Measurements from ENCODE around the gene PLIN3.
"Not testable (repeated sequence)": the region's sequence is repeated elsewhere in the genome, so short reads cannot be mapped to it uniquely, and the experiment has no call there.

The PLIN3 gene

DNA sequence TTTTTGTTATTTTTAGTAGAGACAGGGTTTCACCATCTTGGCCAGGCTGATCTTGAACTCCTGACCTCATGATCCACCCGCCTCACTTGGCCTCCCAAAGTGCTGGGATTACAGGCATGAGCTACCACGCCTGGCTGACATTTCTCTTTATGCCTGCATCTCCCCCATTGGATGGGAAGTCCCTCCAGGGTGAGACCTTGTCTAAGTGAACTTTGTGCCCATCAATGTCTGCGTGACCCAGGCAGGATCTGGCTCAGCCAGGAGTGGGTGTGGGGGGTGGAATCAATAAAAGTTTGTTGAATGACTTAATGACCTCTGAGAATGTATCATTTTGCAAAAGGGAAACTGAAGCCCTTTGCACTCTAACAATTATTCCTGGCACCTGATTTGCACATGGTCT, 37.0 kb upstream of the PLIN3 start:
- H3K9me3 Mint-ChIP-seq (ENCODE audit: low read depth) = no peaks in the 10 kb centered on the region
- H3K4me3 Mint-ChIP-seq = no peak overlapping the region
- no peak overlapping the region for H3K27ac Mint-ChIP-seq
- peaks cover 2% of the 10 kb centered on the region for H3K36me3 Mint-ChIP-seq
- H3K27me3 Mint-ChIP-seq = no peaks in the 10 kb centered on the region
- peaks cover 27% of the 10 kb centered on the region for H3K4me1 Mint-ChIP-seq (ENCODE audit: low read depth)

DNA sequence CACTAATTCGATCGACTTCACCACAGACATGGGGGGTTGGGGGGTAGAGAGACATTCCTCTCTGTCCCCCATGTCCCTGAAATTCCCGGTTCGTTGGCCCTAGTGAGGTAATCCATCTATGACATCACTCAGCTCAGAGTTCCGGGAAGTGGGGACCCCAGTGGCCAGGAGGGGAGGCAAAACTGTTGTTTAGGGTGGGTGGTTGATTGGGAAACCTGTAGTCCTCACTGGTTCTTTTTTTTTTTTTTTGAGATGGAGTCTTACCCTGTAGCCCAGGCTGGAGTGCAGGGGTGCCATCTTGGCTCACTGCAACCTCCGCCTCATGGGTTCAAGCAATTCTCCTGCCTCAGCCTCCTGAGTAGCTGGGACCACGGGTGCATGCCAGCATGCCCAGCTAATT, 35.3 kb upstream of the PLIN3 start, which contains the start of gene ARRDC5:
TSS of gene ARRDC5 (minus strand) at position 101 of the 400 bp plus-strand sequence. CDS start at position 30, 71 bp downstream.
- H3K9me3 Mint-ChIP-seq (ENCODE audit: low read depth) = no peaks in the 10 kb centered on the region
- peak within 1 kb of the TSS; percentile 64 for H3K27ac Mint-ChIP-seq
- no peak within 1 kb of the TSS for H3K4me3 Mint-ChIP-seq
- peaks cover 18% of the 10 kb centered on the region for H3K4me1 Mint-ChIP-seq (ENCODE audit: low read depth)
- peaks cover 2% of the 10 kb centered on the region for H3K36me3 Mint-ChIP-seq
- H3K27me3 Mint-ChIP-seq = no peaks in the 10 kb centered on the region

DNA sequence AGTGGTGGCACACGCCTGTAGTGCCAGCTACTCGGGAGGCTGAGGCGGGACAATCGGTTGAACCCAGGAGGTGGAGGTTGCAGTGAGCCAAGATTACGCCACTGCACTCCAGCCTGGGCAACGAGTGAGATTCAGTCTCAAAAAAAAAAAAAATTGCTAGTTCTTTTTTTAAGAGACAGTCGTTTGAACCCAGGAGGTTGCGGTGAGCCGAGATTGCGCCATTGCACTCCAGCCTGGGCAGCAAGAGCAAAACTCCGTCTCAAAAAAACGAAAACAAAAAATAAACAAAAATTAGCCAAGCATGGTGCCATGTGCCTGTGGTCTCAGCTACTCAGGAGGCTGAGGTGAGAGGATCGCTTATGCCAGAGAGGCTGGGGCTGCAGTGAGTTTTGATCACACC, 33.4 kb upstream of the PLIN3 start:
- not testable (repeated sequence) for H3K4me3 Mint-ChIP-seq; H3K27me3 Mint-ChIP-seq; H3K9me3 Mint-ChIP-seq (ENCODE audit: low read depth); H3K36me3 Mint-ChIP-seq; H3K27ac Mint-ChIP-seq
- H3K4me1 Mint-ChIP-seq (ENCODE audit: low read depth) = peaks cover 13% of the 10 kb centered on the region

DNA sequence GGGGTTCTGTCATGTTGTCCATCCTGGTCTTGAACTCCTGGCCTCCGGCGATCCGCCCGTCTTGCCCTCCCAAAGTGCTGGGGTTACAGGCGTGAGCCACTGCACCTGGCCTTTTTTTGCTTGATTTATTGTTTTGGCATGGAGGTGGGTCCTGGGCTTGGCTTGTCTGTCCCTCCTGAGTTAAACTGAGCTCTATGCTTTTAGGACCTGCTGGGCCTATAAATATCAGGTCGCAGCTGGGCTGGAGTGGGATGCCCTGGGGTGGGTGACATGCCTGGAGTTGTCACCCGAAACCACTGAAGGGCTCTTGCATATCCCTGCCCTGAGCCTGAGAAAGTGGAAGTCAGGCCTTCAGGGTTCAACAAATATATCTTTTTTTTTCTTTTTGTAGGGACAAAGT, 29.7 kb upstream of the PLIN3 start:
- Mint-ChIP-seq H3K36me3 (no peaks in the 10 kb centered on the region), H3K9me3 (ENCODE audit: low read depth) (no peaks in the 10 kb centered on the region), H3K4me1 (ENCODE audit: low read depth) (peaks cover 10% of the 10 kb centered on the region), H3K27ac (no peak overlapping the region), H3K27me3 (no peaks in the 10 kb centered on the region), H3K4me3 (no peak overlapping the region)

DNA sequence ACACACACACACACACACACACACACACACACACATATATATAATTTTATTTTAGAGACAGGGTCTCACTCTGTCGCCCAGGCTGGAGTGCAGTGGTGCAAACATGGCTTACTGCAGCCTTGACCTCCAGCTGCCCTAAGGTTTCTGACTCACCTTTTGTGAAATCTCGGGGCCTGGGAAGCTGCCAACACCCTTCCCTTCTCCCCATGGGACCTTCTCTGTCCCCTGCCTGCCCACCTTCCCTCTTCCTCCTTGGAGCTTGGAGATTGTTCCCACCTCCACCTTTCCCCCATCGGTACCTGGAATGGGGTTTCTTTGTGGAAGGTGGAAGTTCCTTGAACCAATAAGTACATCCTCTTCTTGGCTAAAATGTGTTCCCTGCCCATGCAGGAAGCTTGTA, 28.9 kb upstream of the PLIN3 start:
- Mint-ChIP-seq H3K9me3 (ENCODE audit: low read depth) (no peaks in the 10 kb centered on the region), H3K36me3 (no peaks in the 10 kb centered on the region), H3K27me3 (no peaks in the 10 kb centered on the region), H3K4me3 (no peak overlapping the region), H3K27ac (no peak overlapping the region), H3K4me1 (ENCODE audit: low read depth) (peaks cover 7% of the 10 kb centered on the region)

DNA sequence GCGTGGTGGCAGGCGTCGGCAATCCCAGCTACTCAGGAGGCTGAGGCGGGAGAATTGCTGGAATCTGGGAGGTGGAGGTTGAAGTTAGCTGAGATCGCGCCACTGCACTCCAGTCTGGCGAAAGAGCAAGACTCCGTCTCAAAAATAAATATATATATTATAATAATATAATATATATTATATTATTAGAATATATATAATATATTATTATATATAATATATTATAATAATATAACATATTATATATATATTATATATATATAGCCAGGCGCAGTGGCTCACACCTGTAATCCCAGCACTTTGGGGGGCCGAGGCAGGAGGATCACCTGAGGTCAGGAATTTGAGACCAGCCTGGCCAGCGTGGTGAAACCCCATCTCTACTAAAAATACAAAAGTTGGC, 25.5 kb upstream of the PLIN3 start:
- H3K4me3 Mint-ChIP-seq, H3K27ac Mint-ChIP-seq, H3K36me3 Mint-ChIP-seq: not testable (repeated sequence)

DNA sequence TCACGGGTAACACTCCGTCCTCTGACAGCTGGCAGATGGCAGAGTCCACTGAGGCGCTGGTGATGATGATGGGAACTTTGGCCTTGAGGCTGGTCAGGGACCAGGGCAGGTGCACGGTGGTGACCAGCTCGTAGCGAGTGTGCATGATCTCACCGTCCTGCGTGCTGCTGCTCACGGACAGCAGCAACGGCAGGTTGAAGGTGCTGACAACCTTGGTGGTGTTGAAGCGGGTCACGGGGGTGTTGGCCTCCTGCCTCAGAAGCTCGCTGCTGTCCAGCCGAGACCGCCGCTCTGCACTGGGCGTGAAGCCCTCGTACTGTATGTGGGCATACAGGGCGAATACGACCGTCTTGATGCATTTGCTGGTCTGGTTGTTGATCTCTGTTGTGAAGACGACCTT, 23.6 kb upstream of the PLIN3 start:
- Mint-ChIP-seq H3K4me3 (no peak overlapping the region), H3K27ac (no peak overlapping the region), H3K36me3 (no peaks in the 10 kb centered on the region), H3K9me3 (ENCODE audit: low read depth) (no peaks in the 10 kb centered on the region), H3K4me1 (ENCODE audit: low read depth) (peaks cover 4% of the 10 kb centered on the region), H3K27me3 (no peaks in the 10 kb centered on the region)

More for the DNA sequence above, 25.5 kb upstream of the PLIN3 start:
- H3K27me3 Mint-ChIP-seq; H3K9me3 Mint-ChIP-seq (ENCODE audit: low read depth); H3K4me1 Mint-ChIP-seq (ENCODE audit: low read depth): not testable (repeated sequence)

DNA sequence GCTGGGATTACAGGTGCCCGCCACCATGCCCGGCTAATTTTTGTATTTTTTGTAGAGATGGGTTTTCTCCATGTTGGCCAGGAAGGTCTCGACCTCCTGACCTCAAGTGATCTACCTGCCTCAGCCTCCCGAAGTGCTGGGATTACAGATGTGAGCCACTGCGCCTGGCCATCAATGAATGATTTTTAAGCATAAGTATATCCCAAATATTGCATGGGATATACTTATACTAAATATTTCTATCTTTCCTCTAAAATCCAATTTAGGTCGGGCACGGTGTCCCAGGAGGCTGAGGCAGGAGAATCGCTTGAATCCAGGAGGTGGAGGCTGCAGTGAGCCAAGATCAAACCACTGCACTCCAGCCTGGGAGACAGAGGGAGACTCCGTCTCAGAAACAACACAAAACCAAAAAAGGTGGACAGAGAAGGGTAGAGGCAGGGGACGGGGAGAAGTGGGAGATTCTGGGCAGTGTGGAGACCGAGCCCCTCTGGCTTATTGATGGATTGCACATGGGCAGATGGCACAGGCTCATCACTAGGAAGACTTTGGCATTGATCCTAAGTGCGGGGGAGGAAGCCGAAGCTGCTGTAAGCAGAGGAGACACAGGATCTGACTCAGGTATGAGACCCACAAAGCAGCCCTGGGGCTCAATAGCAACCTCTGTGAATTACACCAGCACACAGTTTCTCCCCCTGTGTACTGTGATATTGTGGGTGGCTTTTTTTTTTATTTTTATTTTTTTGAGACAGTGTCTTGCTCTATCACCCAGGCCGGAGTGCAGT, 21.8 kb upstream of the PLIN3 start:
- Mint-ChIP-seq H3K4me1 (ENCODE audit: low read depth) (no peaks in the 10 kb centered on the region), H3K27ac (no peak overlapping the region)

DNA sequence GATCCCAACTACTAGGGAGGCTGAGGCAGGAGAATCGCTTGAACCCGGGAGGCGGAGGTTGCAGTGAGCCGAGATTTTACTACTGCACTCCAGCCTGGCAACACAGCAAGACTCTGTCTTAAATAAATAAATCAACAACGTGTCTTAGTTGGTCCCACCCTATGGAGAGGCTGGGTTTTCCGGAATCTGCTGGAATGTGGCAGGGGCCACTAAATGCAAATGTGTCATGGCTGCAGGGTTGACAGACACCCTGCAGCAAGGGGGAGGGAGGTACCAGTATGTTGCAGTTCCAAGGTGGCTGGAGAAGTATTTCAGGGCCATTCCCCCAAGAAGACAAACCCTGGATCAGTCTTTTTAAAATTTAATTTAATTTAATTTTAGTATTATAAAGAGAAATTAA, 20.3 kb upstream of the PLIN3 start:
- H3K4me1 Mint-ChIP-seq (ENCODE audit: low read depth); H3K27ac Mint-ChIP-seq; H3K4me3 Mint-ChIP-seq; H3K9me3 Mint-ChIP-seq (ENCODE audit: low read depth); H3K36me3 Mint-ChIP-seq; H3K27me3 Mint-ChIP-seq: not testable (repeated sequence)

More for the DNA sequence above, 21.8 kb upstream of the PLIN3 start:
- Mint-ChIP-seq H3K36me3 (no peaks in the 10 kb centered on the region), H3K4me3 (no peak overlapping the region), H3K9me3 (ENCODE audit: low read depth) (no peaks in the 10 kb centered on the region), H3K27me3 (no peaks in the 10 kb centered on the region)

DNA sequence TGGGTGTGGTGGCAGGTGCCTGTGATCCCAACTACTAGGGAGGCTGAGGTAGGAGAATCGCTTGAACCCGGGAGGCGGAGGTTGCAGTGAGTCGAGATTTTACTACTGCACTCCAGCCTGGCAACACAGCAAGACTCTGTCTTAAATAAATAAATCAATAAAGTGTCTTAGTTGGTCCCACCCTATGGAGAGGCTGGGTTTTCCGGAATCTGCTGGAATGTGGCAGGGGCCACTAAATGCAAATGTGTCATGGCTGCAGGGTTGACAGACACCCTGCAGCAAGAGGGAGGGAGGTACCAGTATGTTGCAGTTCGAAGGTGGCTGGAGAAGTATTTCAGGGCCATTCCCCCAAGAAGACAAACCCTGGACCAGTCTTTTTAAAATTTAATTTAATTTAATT, 17.5 kb upstream of the PLIN3 start:
- not testable (repeated sequence) for H3K27ac Mint-ChIP-seq; H3K4me1 Mint-ChIP-seq (ENCODE audit: low read depth); H3K4me3 Mint-ChIP-seq; H3K27me3 Mint-ChIP-seq; H3K36me3 Mint-ChIP-seq; H3K9me3 Mint-ChIP-seq (ENCODE audit: low read depth)

DNA sequence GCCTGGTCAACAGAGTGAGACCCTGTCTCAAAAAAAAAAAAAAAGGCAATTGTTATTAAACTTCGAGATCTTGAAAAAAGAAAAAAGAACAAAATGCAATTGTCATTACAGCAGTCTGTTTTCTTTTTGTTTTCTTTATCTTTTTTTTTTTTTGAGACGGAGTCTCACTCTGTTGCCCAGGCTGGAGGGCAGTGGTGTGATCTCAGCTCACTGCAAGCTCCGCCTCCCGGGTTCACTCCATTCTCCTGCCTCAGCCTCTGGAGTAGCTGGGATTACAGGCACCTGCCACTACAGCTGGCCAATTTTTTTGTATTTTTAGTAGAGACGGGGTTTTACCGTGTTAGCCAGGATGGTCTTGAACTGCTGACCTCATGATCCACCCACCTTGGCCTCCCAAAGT, 15.4 kb upstream of the PLIN3 start:
- H3K36me3 Mint-ChIP-seq, H3K27ac Mint-ChIP-seq: not testable (repeated sequence)

DNA sequence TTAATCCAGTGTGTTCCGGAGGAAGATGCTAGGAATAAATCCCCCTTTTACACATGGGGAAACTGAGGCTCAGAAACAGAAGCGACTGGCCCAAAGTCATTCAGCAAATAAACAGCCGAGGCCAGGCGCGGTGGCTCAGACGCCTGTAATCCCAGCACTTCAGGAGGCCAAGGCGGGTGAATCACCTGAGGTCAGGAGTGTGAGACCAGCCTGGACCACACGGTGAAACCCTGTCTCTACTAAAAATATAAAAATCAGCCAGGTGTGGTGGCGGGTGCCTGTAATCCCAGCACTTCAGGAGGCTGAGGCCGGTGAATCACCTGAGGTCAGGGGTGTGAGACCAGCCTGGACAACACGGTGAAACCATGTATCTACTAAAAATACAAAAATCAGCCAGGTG, 11.6 kb upstream of the PLIN3 start:
- H3K4me1 Mint-ChIP-seq (ENCODE audit: low read depth) = peaks cover 7% of the 10 kb centered on the region
- no peaks in the 10 kb centered on the region for H3K9me3 Mint-ChIP-seq (ENCODE audit: low read depth)
- peak overlapping the region; percentile 47 for H3K4me3 Mint-ChIP-seq
- H3K27me3 Mint-ChIP-seq = no peaks in the 10 kb centered on the region
- peak overlapping the region; percentile 54 for H3K27ac Mint-ChIP-seq
- no peaks in the 10 kb centered on the region for H3K36me3 Mint-ChIP-seq

More for the DNA sequence above, 15.4 kb upstream of the PLIN3 start:
- not testable (repeated sequence) for H3K4me3 Mint-ChIP-seq; H3K4me1 Mint-ChIP-seq (ENCODE audit: low read depth); H3K27me3 Mint-ChIP-seq; H3K9me3 Mint-ChIP-seq (ENCODE audit: low read depth)

DNA sequence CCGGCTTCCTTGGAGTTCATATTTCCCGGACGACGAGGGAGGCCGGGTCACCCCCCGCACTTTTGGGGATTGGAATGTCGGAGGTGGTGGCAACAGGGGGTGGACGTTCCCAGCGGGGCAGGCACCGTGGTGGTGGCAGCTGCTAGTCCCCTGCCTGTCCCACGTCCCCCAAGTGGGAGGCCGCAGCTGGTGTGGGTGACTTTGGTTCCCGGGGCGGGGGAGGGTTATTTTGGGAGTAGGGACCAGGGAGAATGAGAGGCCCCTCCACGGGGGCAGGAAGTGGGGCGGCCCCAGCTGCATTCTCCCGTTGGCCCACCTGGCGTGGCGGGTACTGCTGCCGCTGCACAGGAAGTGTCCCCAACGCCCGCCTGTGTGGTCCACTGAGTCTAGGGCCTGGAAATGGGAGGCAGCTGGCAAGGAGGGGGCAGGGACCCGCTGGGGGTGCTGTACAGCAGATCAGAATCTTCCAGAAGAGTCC, 11.1 kb upstream of the PLIN3 start:
- Mint-ChIP-seq H3K4me3 (peak overlapping the region; percentile 47), H3K4me1 (ENCODE audit: low read depth) (peaks cover 7% of the 10 kb centered on the region), H3K36me3 (no peaks in the 10 kb centered on the region), H3K9me3 (ENCODE audit: low read depth) (no peaks in the 10 kb centered on the region), H3K27me3 (no peaks in the 10 kb centered on the region), H3K27ac (peak overlapping the region; percentile 54)

DNA sequence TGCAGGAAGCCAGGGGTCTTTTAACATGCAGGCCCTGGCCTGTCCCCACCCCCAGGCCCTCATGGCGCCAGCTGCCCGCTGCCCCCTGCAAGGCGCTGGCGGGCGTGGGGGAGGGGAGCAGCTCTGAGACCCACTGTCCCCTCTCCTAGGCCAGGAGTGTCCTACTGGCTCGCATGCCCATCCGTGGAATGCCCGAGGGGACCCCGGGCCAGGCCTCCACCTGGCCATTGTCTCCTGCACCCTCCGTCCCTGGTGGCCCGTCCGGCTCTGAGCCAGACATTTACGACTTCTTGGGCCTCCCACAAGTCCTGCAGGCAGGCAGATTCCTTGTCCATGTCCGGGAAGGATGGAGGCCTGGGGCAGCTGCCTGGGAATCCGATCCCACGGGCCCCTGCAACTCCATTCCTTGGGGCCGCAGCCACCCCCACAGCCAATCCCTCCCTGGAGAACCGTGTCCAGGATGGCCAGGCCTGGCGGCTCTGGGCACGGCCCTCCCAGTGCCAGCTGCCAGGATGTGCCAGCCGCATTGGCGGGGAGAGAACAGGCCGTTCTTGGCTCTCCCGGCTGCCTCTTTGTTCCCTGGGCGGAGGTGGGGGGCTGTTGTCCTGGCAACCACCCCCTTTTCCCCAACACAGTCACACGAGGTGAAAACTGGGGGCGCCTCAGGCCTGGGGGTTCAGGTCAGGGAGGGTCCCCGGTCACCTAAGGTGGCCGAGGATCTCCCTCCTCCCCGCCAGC, 10.5 kb upstream of the PLIN3 start:
- Mint-ChIP-seq H3K27ac (no peak overlapping the region), H3K4me1 (ENCODE audit: low read depth) (peaks cover 7% of the 10 kb centered on the region), H3K36me3 (no peaks in the 10 kb centered on the region), H3K9me3 (ENCODE audit: low read depth) (no peaks in the 10 kb centered on the region), H3K4me3 (no peak overlapping the region), H3K27me3 (no peaks in the 10 kb centered on the region)

DNA sequence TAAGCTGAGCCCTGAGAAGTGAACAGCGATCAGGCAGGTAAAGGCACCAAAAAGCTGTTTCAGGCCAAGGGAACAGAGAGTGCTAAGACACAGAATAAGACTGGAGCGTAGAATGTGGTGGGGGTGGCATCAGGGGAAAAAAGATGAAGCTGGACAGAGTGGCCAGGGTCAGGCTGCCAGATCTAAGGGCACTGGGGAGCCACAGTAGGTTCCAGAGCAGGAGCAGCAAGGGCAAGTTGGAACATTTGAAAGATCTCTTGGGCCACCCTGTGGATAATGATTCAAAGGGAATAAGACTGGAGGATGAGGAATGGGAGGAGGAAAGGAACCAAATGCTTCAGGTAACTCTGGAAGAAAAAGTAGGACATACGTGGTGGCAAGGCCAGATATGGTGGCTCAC, 6.5 kb upstream of the PLIN3 start:
- Mint-ChIP-seq H3K4me3 (no peak overlapping the region), H3K27me3 (no peaks in the 10 kb centered on the region), H3K4me1 (ENCODE audit: low read depth) (peaks cover 12% of the 10 kb centered on the region), H3K9me3 (ENCODE audit: low read depth) (no peaks in the 10 kb centered on the region), H3K36me3 (no peaks in the 10 kb centered on the region), H3K27ac (no peak overlapping the region)

All from activated naive CD8-positive, alpha-beta T cell (primary cell).